Fibroblast of mammary gland (primary cell): Measurements from ENCODE around the gene DHRSX.
"Not testable (repeated sequence)": the region's sequence is repeated elsewhere in the genome, so short reads cannot be mapped to it uniquely, and the experiment has no call there.

Source experiments
- DNase-seq: peaks from one replicate; pipeline ENCODE4 v3.0.0-alpha.2; 2010; ENCODE audit warnings: low read depth
- H3K4me3 ChIP-seq: 2 replicates; pipeline ENCODE4 v1.5.1; 2011; ENCODE audit warnings: low read depth, mild to moderate bottlenecking, low read length, moderate library complexity; ENCODE audit not compliant: control insufficient read depth
- TF ChIP-seq, protein P1 (sequence below): conservative IDR thresholded peaks from 2 replicates; pipeline ENCODE4 v1.5.1; 2011; ENCODE audit warnings: low read depth, low read length, inconsistent platforms; ENCODE audit not compliant: control insufficient read depth, insufficient read depth

The DHRSX gene

DNA sequence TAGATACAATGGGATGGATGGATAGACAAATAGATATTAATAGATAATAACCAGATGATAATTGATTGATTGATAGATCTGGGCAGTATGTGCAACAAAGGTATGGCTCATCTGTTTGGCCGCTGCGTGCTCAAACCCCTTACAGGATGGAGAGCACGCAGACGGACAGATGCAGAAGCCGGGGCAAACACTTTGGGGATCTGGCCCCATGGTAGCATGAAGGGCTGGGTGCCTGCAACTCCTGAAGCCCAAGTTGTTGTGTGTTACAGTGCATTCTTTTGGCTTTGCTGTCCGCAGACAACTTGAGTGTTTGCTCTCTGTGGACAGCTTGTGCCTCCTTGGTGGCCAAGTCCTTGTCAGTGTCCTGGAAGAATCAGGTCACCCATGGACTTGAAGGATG lies 10.6 kb upstream of the DHRSX start:
- DNase-seq: no peak
- no peak overlapping the region for H3K4me3 ChIP-seq
- TF ChIP-seq, protein P1, sequence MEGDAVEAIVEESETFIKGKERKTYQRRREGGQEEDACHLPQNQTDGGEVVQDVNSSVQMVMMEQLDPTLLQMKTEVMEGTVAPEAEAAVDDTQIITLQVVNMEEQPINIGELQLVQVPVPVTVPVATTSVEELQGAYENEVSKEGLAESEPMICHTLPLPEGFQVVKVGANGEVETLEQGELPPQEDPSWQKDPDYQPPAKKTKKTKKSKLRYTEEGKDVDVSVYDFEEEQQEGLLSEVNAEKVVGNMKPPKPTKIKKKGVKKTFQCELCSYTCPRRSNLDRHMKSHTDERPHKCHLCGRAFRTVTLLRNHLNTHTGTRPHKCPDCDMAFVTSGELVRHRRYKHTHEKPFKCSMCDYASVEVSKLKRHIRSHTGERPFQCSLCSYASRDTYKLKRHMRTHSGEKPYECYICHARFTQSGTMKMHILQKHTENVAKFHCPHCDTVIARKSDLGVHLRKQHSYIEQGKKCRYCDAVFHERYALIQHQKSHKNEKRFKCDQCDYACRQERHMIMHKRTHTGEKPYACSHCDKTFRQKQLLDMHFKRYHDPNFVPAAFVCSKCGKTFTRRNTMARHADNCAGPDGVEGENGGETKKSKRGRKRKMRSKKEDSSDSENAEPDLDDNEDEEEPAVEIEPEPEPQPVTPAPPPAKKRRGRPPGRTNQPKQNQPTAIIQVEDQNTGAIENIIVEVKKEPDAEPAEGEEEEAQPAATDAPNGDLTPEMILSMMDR: no peak

DNA sequence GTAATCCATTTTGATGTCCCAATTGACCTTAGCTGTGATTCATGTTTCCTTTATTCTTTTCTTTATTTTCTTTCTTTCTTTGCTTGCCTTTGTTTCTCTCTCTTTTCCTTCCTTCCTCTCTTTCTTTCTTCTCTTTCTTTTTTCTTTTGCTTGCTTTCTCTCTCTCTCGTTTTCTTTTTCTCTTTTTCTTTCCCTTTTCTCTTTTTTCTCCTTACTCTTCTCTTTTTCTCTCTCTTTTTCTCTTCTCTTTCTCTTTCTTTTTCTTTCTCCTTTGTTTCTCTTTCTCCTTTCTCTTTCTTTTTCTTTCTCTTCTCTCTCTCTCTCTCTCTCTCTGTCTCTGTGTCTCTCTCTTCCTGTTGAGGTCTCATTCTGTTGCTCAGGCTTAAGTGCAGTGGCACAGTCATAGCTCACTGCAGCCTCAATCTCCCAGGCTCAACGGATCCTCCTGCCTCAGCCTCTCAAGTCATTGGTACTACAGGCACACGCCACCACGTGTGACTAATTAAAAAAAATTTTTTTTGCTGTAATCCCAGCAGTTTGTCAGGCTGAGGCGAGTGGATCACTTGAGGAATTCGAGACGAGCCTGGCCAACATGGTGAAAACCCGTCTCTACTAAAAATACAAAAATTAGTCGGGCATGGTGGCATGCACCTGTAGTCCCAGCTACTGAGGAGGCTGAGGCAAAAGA lies 8.0 kb upstream of the DHRSX start:
- no peak for DNase-seq

DNA sequence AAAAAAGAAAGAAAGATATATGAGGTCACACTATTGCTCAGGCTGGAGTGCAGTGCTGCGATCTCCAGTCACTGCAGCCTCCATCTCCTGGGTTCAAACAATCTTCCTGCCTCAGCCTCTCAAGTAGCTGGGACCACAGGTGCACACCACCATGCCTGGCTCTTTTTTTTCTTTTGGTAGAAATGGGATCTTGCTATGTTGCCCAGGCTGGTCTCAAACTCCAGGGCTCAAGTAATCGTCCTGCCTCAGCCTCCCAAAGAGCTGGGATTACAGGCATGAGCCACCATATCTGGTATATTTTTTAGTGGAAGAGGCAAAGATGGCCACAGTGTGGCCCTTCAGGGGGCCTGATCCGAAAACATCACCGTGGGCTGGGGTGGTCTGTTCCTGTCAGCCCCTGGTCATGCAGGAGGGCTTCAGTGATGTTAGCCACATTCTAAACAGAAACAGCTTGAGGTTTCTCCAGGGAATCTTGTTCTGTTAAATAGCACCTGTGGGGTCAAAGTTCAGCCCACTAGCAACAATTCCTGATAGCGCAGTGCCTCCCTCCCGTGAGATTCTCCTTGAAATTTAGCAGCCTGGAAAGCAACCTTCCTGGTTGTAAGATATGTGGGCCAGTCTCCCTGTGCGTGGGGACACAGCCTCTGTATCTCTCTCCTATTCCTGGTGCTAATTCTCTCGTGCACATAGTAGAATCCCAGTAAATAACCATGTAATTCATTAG lies 7.3 kb upstream of the DHRSX start:
- DNase-seq: no peak
- no peak overlapping the region for H3K4me3 ChIP-seq
- TF ChIP-seq, protein P1: no peak

More for the DNA sequence above, 8.0 kb upstream of the DHRSX start:
- no peak overlapping the region for H3K4me3 ChIP-seq
- TF ChIP-seq, protein P1: no peak

DNA sequence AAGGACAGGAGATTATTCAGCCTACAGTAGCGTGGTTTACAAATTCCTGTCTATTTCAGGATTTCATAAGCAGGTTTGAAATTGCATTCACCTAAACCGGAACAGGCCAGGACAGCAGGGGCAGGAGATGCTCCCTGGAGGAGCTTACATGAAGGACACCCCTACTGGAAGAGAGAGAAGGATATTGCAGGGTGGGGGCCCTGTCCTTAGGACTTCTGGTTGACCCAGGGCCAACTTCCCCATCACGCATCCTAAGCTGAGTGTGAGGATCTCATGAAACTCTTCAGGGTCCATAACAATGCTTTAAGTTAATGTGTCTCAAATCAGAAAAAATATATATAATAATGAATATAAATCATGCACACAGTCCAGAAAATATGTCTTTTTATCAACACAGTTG lies 6.4 kb upstream of the DHRSX start:
- DNase-seq: no peak
- no peak overlapping the region for H3K4me3 ChIP-seq
- TF ChIP-seq, protein P1: no peak

DNA sequence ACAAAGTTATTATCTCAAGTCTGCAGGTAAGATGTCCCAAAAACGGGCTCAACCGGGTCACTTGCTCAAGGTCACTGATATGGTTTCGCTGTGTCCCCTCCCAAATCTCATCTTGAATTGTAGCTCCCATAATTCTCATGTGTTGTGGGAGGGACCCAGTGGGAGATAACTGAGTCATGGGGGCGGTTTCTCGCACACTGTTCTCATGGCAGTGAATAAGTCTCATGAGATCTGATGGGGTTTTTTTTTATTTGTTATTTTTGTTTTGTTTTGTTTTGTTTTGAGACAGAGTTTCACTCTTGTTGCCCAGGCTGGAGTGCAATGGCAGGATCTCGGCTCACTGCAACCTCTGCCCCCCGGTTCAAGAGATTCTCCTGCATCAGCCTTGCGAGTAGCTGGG lies 4.6 kb upstream of the DHRSX start:
- H3K4me3 ChIP-seq, DNase-seq: not testable (repeated sequence)

DNA sequence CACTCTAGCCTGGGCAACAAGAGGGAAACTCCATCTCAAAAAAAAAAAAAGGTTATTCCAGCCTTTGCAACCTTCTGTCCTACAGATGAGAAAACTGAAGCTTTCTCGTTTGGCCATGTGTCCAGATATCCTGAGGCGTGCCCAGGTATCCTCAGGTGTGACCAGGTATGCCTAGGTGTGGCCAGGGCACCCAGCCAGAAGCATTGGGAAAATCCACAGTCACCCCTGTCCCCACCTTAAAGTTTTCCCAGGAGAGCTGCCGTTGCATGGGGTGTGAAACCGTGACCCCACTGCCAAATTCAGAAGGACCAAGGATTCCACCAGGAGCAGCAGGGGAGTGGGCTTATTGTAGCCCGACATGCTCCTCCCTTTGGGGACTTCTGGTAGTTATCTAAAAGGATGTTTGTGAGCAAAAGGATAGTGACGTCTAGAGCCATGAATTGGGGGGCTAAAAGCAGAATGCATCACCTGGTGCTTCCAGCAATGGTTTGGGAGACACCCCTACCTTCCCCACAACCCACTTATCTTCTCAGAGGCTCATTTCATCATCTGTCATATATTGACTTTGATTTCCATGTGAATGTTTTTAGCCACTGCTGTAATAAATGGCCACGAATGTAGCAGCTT lies 4.0 kb upstream of the DHRSX start:
- no peak for DNase-seq
- TF ChIP-seq, protein P1: no peak
- H3K4me3 ChIP-seq: no peak overlapping the region
